ENCODE results near the gene NDE1.
"Not testable (repeated sequence)": the region's sequence is repeated elsewhere in the genome, so short reads cannot be mapped to it uniquely, and the experiment has no call there.

Gene NDE1

DNA sequence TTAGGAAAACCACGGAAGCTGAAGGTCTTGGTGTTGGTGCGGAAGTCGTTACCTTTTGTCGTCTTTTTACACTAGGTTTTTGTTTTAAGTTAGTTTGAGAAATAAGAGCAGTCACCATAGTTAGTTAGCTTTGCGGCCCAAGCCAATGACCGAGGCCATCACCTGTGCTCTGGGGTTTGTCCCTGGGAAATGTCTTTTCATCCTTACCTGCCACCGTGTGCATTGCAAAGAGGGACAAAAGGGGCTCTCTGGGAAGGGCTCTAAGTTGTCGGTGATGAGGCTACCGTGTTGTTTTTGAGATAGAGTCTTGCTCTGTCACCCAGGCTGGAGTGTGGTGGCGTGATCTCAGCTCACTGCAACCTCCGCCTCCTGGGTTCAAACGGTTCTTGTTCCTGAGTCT lies 49.8 kb downstream of the NDE1 start:
- no peak for DNase-seq (ENCODE audit: low read depth)

DNA sequence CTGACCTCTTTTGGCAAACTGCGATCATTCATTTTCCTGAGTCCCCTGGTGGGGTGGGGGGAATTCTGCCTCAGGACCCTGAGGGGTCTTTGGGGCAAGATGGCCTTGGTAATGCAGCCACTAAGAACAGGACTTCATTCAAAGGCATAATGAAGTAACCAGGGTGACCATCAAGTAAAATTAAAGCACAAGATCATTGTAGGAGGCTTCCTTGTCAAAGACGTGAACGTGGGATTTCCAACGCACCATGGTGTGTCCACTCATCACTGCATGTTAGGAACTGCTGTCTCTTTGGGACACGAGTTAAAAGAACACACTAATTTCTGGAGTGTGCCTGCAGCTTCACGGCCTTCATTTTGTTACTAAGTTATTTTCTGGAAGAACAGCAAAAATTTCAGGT lies 51.3 kb downstream of the NDE1 start:
- no peak for DNase-seq (ENCODE audit: low read depth)

DNA sequence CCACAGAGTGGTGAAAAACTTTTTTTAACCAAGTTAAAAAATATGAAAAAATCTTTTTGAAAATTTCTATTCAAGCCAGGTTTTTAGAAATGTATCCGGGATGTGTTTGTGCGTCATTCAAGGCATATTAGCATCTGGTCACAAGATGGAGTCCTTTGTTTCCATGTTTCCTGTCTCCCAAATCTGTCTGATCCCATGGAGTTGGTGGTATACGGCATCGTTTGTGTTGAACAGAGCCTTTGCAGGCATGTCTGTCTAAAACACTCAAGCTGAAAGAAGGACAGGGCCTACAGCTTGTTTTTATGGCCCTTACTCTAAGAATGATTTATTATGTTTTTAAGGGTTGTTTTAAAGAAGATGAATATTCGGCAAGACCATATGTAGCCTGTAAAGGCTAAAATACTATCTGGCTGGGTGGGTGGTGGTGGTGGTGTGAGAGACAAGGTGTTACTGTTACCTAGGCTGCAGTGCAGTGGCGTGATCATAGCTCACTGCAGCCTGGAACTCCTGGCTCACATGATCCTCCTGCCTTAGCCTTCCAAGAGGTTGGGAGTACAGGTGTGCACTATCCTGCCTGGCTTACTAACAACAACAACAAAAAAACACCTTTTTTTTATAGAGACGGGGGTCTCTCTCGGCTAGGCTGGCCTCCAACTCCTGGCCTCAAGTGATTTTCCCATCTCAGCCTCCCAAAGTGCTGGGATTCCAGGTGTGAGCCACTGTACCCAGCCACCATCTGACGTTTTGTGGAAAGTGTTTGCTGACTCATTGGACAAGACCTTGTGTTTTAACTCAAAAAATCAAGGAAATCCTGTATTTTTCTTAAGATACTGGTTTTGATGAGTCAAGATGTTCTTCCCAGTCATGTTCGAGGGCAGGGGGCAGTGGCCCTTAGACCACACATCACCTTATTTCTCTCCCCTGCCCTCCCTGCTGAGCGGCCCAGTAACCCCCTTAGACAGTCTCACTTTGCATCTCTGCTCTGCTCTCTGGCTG lies 52.2 kb downstream of the NDE1 start:
- no peak for DNase-seq (ENCODE audit: low read depth)

DNA sequence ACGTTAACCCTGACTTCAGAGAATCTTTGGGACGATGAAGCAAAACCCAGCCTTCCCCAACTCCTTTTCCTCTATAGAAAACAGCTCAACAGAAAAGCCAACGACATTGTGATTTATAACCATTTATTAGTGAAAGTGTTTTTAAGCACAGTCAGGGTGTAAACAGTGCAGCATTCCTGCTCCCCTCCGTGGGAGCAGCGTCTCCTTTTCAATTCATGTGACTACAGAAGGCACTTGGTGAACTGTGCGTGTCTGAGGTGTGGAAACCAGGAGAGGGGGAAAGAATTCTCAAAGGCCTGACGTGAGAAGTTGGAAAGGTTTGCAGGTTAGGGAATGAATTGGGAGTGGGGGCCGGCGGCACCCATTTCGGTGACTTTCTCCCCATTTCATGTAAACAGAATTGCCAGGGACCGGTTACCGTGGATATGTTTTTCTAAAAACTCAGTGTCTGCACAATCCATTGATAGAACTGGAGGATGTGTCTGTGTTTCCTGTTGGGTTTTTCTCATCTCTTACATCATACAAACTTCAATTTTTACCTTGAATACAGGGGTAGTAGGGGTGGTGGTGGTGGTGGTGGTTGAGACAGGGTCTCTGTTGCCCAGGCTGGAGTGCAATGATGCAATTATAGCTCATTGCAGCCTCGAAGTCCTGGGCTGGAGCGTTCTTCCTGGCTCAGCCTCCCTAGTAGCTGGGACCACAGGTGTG lies 53.1 kb downstream of the NDE1 start:
- DNase-seq (ENCODE audit: low read depth) = no peak

DNA sequence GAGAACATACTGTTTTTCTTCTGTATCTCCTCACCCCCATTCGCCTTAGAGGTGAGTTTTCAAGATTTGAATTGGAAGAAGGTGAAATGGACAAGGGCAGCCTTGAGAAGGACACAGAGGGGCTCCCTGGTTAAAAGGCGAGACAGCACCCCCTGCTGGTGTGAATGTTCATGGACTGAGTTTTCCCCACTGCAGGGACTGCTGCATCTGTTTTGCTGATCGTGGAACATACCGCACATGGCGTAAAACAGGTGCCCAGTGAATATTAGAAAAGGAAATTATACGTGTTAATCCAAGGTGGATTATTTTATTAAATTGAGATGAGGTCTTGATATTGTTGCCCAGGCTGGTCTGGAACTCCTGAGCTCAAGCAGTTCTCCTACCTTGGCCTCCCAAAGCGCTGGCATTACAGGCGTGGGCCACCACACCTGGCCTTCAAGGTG lies 54.5 kb downstream of the NDE1 start:
- DNase-seq (ENCODE audit: low read depth) = peak; percentile 69

DNA sequence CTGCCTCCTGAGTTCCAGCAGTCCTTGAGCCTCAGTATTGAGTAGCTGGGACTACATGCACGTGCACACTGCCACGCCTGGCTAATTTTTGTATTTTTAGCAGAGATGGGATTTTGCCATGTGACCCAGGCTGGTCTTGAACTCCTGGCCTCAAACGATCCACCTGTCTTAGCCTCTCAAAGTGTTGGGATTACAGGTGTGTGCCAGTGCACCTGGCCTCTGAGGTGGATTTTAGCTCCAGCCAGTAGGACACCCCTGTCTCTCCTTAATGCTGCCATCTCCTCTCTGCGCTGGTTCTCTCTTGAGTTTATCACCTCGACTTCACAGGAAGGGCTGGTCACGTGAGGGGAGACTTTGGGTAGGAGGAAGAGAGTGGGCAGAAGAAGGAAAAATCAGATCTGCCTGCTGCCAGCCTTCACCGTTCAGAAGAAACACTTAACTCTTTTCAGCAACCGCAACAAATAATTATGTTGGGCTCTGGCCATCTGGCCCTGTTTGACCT lies 55.1 kb downstream of the NDE1 start:
- no peak for DNase-seq (ENCODE audit: low read depth)

DNA sequence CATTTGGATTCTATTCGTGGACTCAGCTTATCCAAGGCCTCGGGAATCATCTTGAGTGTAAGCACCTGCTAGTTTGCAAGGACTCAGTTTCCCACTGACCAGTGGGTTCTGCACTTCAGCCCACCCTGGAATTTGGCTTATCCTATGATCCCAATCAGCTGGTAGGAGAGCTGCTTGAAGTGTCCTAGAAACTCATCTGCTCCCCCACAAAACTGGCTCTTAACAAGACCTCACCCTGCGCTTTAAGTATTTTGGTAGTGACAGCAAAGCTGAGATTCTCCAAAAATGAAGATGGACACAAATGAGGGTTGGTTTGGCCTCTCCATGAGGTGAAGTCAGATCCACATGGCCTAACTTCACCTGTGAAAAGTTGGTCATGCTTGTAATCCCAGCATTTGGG lies 57.3 kb downstream of the NDE1 start:
- DNase-seq (ENCODE audit: low read depth) = no peak

DNA sequence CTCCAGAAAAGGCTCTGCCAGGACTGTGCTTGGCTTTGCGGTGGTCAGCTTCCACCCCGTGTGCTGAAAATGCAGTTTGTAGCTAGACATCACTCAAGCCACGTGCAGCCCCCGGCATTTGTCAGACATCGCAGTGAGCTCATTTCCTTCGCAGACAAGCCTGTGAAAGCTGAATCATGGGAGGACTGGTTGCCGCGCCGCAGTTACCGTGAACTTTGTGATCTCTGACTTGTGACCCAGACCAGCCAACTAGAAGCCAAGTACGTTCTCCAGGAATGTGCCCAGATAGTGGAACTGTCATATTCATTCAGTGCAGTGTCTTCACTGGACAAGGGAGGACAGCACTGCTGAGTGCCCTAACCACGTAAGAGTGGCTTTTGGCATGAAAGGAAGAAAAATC lies 58.1 kb downstream of the NDE1 start:
- no peak for DNase-seq (ENCODE audit: low read depth)

DNA sequence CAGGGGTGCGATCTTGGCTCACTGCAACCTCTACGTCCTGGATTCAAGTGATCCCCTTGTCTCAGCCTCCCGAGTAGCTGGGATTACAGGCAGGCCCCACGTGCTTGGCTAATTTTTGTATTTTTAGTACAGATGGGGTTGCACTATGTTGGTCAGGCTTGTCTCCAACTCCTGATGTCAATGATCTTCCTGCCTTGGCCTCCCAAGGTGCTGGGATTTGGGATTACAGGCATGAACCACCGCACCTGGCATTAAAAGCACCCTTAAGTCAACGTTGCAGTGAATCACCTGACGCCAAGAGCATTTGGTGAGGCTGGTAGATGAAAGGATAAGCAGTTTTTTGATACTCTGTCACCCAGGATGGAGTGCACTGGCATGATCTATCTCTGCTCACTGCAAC lies 59.0 kb downstream of the NDE1 start:
- DNase-seq (ENCODE audit: low read depth) = no peak

DNA sequence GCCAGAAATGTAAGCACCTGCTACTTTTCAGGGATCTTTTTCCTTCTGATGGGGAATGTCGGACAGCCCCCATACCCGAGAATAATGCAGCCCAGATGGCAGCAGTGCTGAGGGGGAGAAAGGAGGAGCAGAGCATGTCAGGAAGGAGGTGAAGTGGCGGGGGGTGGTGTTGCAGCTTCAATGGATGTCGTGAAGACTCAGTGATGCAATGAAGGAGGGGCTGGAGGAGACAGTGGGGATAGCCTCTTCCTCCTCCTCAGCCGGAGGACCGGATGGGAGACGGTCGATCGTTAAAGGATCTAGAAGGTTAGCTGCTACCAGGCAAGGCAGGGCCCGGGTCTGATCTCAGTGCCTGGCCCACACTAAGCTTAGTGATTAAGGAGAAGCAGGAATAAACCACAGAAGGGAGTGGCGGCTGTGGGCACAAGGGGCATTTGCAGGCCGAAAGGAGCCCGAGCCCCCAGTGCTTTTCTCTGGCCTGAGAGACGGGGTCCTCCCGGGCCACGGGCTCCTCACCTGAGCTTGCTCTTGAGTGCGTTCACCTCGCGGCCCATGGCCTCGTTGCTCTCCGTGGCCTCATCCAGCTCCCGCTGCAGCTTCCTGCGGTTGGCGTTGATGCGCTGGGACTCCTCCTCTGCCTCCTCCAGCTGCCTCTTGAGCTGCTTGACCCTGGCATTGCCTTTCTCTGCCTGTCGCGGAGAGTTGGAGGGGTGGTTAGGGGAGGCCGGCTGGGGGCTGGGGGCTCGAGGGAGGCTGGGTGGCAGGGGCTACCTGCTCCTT lies 64.5 kb downstream of the NDE1 start:
- no peak for DNase-seq (ENCODE audit: low read depth)

DNA sequence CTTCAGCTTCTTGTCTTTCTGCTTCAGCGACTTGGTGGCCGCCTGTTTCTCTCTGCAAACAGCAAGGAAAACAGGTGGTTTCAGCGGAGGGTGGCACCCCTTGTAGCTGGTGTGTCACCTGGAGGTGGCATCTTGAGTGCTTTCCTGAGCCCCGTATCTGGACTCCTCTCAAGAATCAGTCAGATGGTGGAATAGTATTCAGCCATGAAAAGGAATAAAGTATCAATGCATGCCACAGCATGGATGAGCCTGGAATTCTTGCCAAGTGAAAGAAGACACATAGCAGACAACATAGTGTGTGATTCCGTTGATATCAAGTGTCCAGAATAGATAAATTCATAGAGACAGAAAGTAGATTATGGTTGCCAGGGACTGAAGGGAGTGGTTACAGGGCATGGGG lies 65.2 kb downstream of the NDE1 start:
- no peak for DNase-seq (ENCODE audit: low read depth)

DNA sequence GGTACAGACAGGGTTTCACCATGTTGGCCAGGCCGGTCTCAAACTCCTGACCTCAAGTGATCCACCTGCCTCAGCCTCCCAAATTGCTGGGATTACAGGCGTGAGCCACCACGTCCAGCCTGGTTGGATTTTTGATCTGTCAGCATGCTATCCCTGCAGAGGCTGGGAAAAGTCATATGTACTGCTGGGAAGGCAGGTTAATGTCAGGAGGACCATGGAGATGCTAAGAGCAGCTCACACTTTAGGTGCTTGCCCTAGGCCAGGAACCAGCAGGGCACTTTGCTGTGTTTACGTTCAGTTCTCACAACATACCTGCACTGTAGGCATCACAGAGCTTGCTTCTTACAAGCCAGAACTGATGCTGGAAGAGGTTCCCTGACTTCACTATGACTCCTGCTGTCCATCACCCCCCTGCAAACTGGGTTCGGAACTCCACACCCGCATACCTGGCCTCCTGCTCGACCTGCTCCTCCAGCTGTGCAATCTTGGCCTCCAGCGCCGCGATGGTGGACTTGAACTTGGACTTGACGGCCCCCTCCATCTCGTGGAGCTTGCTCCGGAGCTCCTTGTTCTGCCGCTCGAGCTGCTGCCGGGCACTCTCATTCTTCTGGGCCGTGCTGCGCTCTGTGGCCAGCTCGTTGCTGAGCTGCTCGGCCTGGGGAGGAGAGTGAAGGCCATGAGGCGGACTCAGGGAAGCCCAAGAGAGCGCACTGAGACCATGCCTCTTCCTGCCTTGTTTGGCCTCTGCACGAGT lies 66.8 kb downstream of the NDE1 start:
- no peak for DNase-seq (ENCODE audit: low read depth)

DNA sequence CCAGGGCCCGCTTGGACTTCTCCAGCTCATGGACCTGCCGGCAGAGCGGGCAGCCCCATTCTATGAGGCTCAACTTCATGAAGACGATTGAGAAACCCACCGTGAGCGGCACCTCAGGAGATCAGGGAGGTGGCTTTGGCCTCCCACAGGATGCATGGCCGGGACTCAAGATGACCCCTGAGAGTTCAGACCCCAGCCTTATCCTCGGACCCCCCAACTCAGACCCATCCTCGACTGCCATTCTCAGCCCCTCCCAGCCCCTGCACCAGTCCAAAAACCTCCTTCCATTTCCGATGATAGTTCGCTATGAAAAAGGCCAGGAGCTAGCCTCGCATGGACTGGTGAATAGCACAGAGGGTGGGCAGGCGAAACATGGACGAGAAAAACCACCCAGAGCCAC lies 71.0 kb downstream of the NDE1 start:
- DNase-seq (ENCODE audit: low read depth) = no peak

DNA sequence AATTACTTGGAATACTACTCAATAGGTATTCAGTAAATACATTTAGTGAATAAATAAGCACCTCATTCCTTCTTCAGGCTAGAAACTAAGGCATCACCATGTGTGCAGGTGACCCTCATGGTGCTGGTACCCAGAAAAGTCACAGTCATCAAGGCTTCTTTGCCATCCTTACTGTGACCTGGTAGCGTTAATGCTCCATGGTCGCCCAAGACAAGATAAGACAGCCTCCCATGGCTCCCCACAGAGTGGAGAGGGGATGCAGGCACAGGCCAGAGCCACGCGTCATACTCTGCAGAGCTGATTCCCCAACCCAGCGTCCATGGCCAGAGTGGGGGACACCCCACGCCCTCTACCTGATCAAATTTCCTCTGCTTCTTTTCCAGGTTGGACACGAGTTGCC lies 73.8 kb downstream of the NDE1 start:
- no peak for DNase-seq (ENCODE audit: low read depth)

DNA sequence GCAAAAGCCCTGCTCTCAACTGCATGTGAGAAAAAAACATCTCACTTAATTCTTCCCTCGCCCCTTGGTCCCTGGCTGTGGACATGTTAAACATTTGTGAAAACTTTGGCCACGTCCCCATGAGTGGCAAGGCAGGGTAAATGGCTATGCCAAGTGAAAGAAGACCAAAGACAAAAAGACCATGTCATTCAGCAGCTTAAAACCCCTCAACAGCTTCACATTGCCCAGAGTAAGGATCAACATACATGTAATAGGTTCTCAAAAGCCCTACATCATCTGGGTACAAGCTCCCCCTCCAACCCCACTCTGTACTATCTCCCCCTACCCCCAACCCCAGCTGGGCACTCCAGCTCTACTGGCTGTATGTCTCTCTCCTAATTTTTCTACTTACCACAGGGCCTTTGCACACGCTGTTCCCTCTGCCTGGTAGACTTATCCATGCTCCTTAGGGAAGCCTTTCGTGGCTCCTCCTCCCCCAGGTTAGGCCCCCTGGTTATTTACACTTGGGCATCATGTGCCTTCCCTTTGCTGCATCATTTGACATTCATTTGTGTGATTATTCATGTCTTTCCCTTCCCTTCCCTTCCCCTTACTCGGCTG lies 75.7 kb downstream of the NDE1 start:
- no peak for DNase-seq (ENCODE audit: low read depth)

DNA sequence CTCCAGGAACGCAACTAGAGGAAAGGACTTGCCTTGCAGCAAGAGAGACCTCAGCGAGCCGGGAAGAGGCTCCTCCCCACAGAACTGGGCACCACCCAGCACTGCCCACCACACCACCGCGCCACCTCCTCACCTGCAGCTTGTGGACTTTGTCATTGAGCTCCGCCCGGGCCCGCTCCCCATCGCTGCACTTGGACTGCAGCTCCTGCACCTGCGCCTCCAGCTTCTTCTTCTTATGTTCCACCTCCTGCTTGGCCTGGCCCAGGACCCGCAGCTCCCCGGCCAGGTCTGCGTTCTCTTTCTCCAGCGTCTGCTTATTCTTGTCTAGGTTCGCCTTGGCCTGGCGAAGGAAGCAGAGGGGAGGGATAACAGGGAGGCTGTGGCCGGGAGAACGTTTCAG lies 76.7 kb downstream of the NDE1 start:
- DNase-seq (ENCODE audit: low read depth) = no peak

DNA sequence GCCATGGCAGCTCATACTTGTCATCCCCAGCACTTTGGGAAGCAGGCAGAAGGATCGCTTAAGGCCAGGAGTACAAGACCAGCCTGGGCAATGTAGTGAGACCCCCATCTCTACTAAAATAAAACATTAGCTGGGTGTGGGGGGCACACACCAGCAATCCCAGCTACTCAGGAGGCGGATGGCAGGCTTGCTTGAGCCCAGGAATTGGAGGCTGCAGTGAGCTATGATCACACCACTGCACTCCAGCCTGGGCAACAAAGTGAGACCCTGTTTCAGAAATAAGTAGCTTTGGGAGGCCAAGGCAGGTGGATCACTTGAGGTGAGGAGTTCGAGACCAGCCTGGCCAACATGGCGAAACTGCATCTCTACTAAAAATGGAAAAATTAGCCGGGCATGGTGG lies 77.7 kb downstream of the NDE1 start:
- DNase-seq (ENCODE audit: low read depth) = not testable (repeated sequence)

DNA sequence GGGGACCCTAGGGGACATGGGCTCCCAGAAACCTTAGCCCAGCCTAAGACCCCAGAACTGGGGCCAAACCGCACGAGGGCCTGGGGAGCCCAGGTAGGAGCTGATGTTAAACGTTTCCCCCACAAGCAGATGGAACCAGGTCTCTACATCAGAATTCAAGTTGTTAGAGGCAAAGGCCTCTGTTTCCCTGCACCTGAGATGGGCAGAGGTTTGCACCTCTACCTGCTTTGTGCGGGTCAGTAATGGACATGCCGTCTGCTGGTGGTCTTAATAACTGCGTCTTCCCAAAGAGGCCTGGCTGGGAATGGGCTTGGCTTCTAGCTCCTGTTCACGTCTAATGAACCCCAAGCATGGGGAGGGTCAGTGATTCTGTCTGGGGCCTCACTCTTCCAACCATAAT lies 79.1 kb downstream of the NDE1 start:
- DNase-seq (ENCODE audit: low read depth) = no peak

DNA sequence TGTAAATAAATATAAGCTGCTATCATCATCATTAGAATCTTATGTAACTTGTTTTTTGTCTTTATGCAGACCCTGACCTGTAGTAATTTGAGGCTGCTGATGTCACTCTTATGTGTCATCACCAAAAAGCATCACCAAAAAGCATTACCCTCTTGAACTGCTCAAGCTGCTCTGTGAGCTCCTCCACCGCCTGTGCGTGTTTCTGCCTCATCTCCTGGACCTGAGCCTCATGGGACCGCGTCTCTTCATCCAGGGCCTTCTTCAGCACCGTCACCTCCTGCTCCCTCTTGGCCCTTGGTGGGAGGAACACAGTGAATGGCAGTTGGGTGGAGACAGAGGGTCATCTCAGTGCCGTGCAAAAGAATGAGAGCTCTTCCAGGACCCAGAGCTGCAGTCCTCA lies 82.4 kb downstream of the NDE1 start:
- DNase-seq (ENCODE audit: low read depth) = no peak

DNA sequence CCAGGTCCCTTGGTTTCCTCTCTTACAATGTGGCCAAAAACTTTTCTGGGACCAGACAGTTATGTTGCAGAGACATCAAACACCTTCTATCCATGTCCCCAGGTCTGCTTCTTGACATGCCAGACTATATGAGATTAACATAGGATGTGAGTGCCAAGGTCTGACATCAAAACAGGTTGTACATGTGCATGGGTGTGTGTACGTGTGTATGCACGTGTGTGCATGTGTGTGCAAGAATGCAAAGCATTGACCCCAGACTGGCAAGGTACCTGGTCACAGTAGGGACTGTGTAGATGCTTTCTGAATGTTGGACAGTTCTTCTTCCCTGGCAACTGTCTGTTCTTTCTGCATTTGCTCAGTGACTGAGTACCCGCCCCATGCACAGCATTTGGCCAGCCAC lies 85.6 kb downstream of the NDE1 start:
- DNase-seq (ENCODE audit: low read depth) = no peak

DNA sequence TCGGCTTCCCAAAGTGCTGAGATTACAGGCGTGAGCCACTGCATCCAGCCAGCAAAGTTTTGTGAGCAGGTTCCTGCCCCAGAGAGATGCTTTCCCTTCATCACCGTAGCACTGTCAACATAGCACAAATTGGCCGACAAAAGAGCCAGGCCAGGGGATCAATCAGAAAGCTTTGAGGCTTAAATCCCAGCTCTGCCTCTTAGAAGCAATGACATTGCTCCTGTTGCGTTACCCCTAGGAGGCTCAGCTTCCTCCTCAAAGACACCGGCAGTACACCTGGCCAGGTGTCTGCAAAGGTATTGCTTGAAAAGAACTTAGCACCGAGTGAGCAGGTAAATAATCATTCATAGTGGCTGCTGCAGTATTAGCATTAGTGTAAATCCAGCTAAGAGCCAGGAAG lies 86.5 kb downstream of the NDE1 start:
- DNase-seq (ENCODE audit: low read depth) = no peak
